Heart right ventricle (tissue), 16 donors: ENCODE data around the gene MALRD1. TPM values are rescaled to one million over a fixed set of nuclear protein-coding genes. Genes with fewer than 3 reads are reported as not detected.
A peak's percentile ranks its signal among the peaks of the same experiment; 100 is the strongest.
"Not testable (repeated sequence)": the region's sequence is repeated elsewhere in the genome, so short reads cannot be mapped to it uniquely, and the experiment has no call there.

Source experiments
- ATAC-seq, 8 donors: fragments of 200-7000 bp; cut with Tn5 transposase; one replicate each; pipeline ENCODE4 v1.9.1; 2020; ENCODE audit warnings: mild to moderate bottlenecking in 8 of 8, moderate library complexity in 8 of 8, moderate number of reproducible peaks in 1 of 8
- DNase-seq, 2 donors: peaks; one replicate each; pipeline ENCODE4 v3.0.0-alpha.2; 2020
- H3K27ac ChIP-seq, 10 donors: fragments of 200-600 bp; sonication (generic) in 2 of 10; one replicate each; pipeline versions ENCODE4 v1.5.0 to v1.8.0; 2020 to 2022; ENCODE audit warnings: mild to moderate bottlenecking in 3 of 10
- H3K27me3 ChIP-seq, 7 donors: fragments of 200-600 bp; one replicate each; pipeline ENCODE4 v1.8.0; 2021 to 2022; ENCODE audit warnings: mild to moderate bottlenecking in 2 of 7
- H3K36me3 ChIP-seq, 9 donors: fragments of 200-600 bp; sonication (generic) in 1 of 9; one replicate each; pipeline versions ENCODE4 v1.5.0 to v1.8.0; 2020 to 2022; ENCODE audit warnings: mild to moderate bottlenecking in 2 of 9
- H3K4me1 ChIP-seq, 9 donors: fragments of 200-600 bp; sonication (generic) in 1 of 9; one replicate each; pipeline versions ENCODE4 v1.5.0 to v1.8.0; 2020 to 2022; ENCODE audit warnings: mild to moderate bottlenecking in 4 of 9
- H3K4me3 ChIP-seq, 10 donors: fragments of 200-600 bp; sonication (generic) in 2 of 10; one replicate each; pipeline versions ENCODE4 v1.5.0 to v1.8.0; 2020 to 2022; ENCODE audit warnings: mild to moderate bottlenecking in 7 of 10, moderate library complexity in 2 of 10
- H3K9me3 ChIP-seq, 11 donors: fragments of 200-600 bp in 10 of 11; sonication (generic) in 2 of 11; one replicate each; pipeline versions ENCODE4 v1.5.0 to v1.8.0; 2013 to 2022; ENCODE audit warnings: mild to moderate bottlenecking in 2 of 11, control low read depth in 1 of 11, moderate library complexity in 1 of 11
- CTCF ChIP-seq, 9 donors: fragments of 200-600 bp; sonication (generic) in 2 of 9; IDR thresholded peaks; one replicate each; pipeline versions ENCODE4 v1.5.0 to v1.8.0; 2021 to 2022; ENCODE audit warnings: antibody characterized with exemption in 9 of 9, mild to moderate bottlenecking in 5 of 9, moderate library complexity in 1 of 9
- WGBS, 2 donors: extraction: QIAGEN DNeasy Blood & Tissue Kit; methylation state at CpG; one replicate each; pipeline ENCODE4 v1.1.7; 2013; ENCODE audit warnings: inconsistent platforms in 1 of 2; 5-methylcytosine and 5-hydroxymethylcytosine counted together
- intact Hi-C, 10 donors: fragments of 100-400 bp; cut with DNase I; formaldehyde crosslinking; loops; one replicate each; pipeline versions ENCODE4 v1.11.1 to v1.14.2; 2022
- polyA plus RNA-seq, 2 donors: library from polyadenylated mRNA; stranded (reverse); fragments of 200-250 nt; gene quantifications; one replicate each; pipeline ENCODE4 v1.2.3, GENCODE V29; 2013
- total RNA-seq, 10 donors: library from RNA; stranded (reverse); fragmentation: NEBNext Ultra II Directional in 3 of 10; extraction: Animal tissue kit (Norgen Biotek cat#: 25700) in 3 of 10; gene quantifications; one replicate each; pipeline versions ENCODE4 v1.2.1 to v1.2.4, GENCODE V29; 2021 to 2023
- donor health status: Arrhythmogenic right ventricular cardiomyopathy.
- donor health status: ischemic (EF 13 %, LVEDD 7.1; RV severe dilation, severe dysfunction).
- donor health status: healthy with polysubstance abuse.
- donor health status: DM: no; HTN: yes; CAD: no.
- donor health status: DM: no; HTN: no; CAD: no.
- donor health status: ischemic (EF 25% LVEDD 6.9; RV normal size, moderate dysfunction).
- donor health status: ischemic (EF 25% LVEDD 5.7; RV mildly dilated, moderate dysfunction).
- donor health status: healthy.
- donor health status: DM: yes; HTN: yes; CAD: no.
- donor health status: Ischemic cardiomyopathy.
- donor health status: ischemic (EF 35%, LVEDD 5.7; RV mildly dilated, moderate dysfunction).
- donor health status: nonischemic (EF 11% LVEDD 7.7; RV severe dilation, severe dysfunction).
- donor health status: DM: yes; HTN: yes; CAD: no.
- donor health status: PGD.
- donor health status: ischemic (EF 29% LVEDD 5.4; RV normal size, mild dysfunction).
- donor health status: nonischemic (EF 23%, LVEDD 6.1; RV moderate dilation, normal function).

Gene MALRD1
- total and polyA plus RNA-seq, 12 donors: 0.10 to 2.2 (median 0.47) TPM

GRCh38 chr10:19764111-19764510 is 715.5 kb downstream of the MALRD1 start:
- intact Hi-C loops: no loop called here

GRCh38 chr10:19767876-19768275 is 719.3 kb downstream of the MALRD1 start:
- Histone ChIP-seq H3K27ac (no peak overlapping the region), H3K4me3 (no peak overlapping the region), H3K9me3 (no peaks in the 10 kb centered on the region), H3K36me3 (no peaks in the 10 kb centered on the region), H3K4me1 (no peaks in the 10 kb centered on the region), H3K27me3 (no peaks in the 10 kb centered on the region)
- no peak for DNase-seq
- intact Hi-C loops: no loop called here
- TF ChIP-seq CTCF (IDR thresholded peaks at IDR 0.05): no peak
- 39 to 52% methylated on average over 7 of the region's 7 CpGs for WGBS, 2 donors
- ATAC-seq: no peak

More at GRCh38 chr10:19764111-19764510, 715.5 kb downstream of the MALRD1 start:
- no peak for DNase-seq
- ATAC-seq: no peak
- Histone ChIP-seq H3K9me3 (no peaks in the 10 kb centered on the region), H3K36me3 (no peaks in the 10 kb centered on the region), H3K27me3 (no peaks in the 10 kb centered on the region), H3K27ac (no peak overlapping the region), H3K4me3 (no peak overlapping the region), H3K4me1 (no peaks in the 10 kb centered on the region)
- TF ChIP-seq CTCF (IDR thresholded peaks at IDR 0.05): no peak
- 85 to 89% methylated on average over 1 of the region's 1 CpG for WGBS, 2 donors

GRCh38 chr10:19769826-19770225 is 721.2 kb downstream of the MALRD1 start:
- H3K36me3 ChIP-seq, H3K27me3 ChIP-seq, ATAC-seq, H3K9me3 ChIP-seq, intact Hi-C loops, H3K27ac ChIP-seq, H3K4me3 ChIP-seq, DNase-seq: not testable (repeated sequence)
- WGBS, 2 donors: 87 to 93% methylated on average over 3 of the region's 3 CpGs
- H3K4me1 ChIP-seq: peaks cover 0 to 11% (median 0%) of the 10 kb centered on the region in 9 donors

GRCh38 chr10:19772972-19773371 is 724.4 kb downstream of the MALRD1 start:
- H3K4me3 ChIP-seq: no peak overlapping the region
- H3K27me3 ChIP-seq: no peaks in the 10 kb centered on the region
- no peaks in the 10 kb centered on the region for H3K36me3 ChIP-seq
- intact Hi-C loops: no loop called here
- H3K4me1 ChIP-seq: peaks cover 0 to 19% (median 0%) of the 10 kb centered on the region in 9 donors
- no peak for ATAC-seq
- WGBS, 2 donors: 52 to 58% methylated on average over 2 of the region's 2 CpGs
- DNase-seq: no peak
- H3K27ac ChIP-seq: no peak overlapping the region
- TF ChIP-seq CTCF (IDR thresholded peaks at IDR 0.05): no peak
- no peaks in the 10 kb centered on the region for H3K9me3 ChIP-seq

- no peak overlapping the region for H3K4me3 ChIP-seq
- TF ChIP-seq CTCF (IDR thresholded peaks at IDR 0.05): no peak
- ATAC-seq: peak in 1 of 8 donors; percentile 29
- no peaks in the 10 kb centered on the region for H3K27me3 ChIP-seq
- H3K27ac ChIP-seq: peak overlapping the region in 1 of 10 donors; percentile 62
- WGBS, 2 donors: 48 to 50% methylated on average over 2 of the region's 2 CpGs
- no peaks in the 10 kb centered on the region for H3K9me3 ChIP-seq
- intact Hi-C loops: no loop called here
- DNase-seq: no peak
- H3K36me3 ChIP-seq: no peaks in the 10 kb centered on the region
- peaks cover 0 to 19% (median 0%) of the 10 kb centered on the region in 9 donors for H3K4me1 ChIP-seq
Measured at GRCh38 chr10:19775296-19775695, 726.7 kb downstream of the MALRD1 start.
